ENCODE measurements around the gene LAMB4.

GRCh38 chr7:107982918-107983389, 147.2 kb downstream of the LAMB4 start:
- no peak for TF ChIP-seq CTCF (IDR thresholded peaks at IDR 0.05; ENCODE audit: control extremely low read depth in 1 of 3, insufficient read depth in 1 of 3, low read depth in 1 of 3, low read length in 3 of 3)
- no peak for TF ChIP-seq MAX (IDR thresholded peaks at IDR 0.05)
- no peak for TF ChIP-seq EZH2 (IDR thresholded peaks at IDR 0.05; ENCODE audit: low read depth, low read length, severe bottlenecking)
- no peak for TF ChIP-seq SP1 (IDR thresholded peaks at IDR 0.05; ENCODE audit: low read depth, low read length)
- no peak for TF ChIP-seq TAF1 (IDR thresholded peaks at IDR 0.05; ENCODE audit: low read depth, low read length)
- no peak for TF ChIP-seq EP300 (IDR thresholded peaks at IDR 0.05; ENCODE audit: borderline replicate concordance in 1 of 2, low read depth in 2 of 2, low read length in 2 of 2)
- no peak for TF ChIP-seq YY1 (IDR thresholded peaks at IDR 0.05; ENCODE audit: low read depth, low read length)
- no peak for TF ChIP-seq RXRA (IDR thresholded peaks at IDR 0.05; ENCODE audit: insufficient read depth, low read depth, low read length)
- TF ChIP-seq JUN (IDR thresholded peaks at IDR 0.05; ENCODE audit: low read depth, low read length) = no peak
- no peak for TF ChIP-seq RNF2 (IDR thresholded peaks at IDR 0.05; ENCODE audit: borderline replicate concordance, low read depth, low read length, missing control alignments, poor library complexity, severe bottlenecking)

Measured in H1 (cell line).